Kidney (tissue), 14 donors: Measurements from ENCODE around the gene PRLH. TPM values are rescaled to one million over a fixed set of nuclear protein-coding genes. Genes with fewer than 3 reads are reported as not detected.

Source experiments
- DNase-seq, 5 donors: peaks; one replicate each; pipeline ENCODE4 v3.0.0-alpha.2; 2013 to 2020
- FAIRE-seq: peaks from 2 replicates; lab custom pipeline; 2012; peaks lifted over from hg19 to GRCh38; lab: Jason Lieb, UNC
- H3K27ac ChIP-seq, 2 donors: one replicate each; pipeline ENCODE4 v1.7.0; 2013; ENCODE audit warnings: low read depth in 2 of 2, low read length in 2 of 2, inconsistent platforms in 1 of 2
- H3K27me3 ChIP-seq: one replicate; pipeline ENCODE4 v1.7.1; 2013; ENCODE audit warnings: low read length, inconsistent platforms; ENCODE audit not compliant: control insufficient read depth, insufficient read depth
- H3K36me3 ChIP-seq, 3 donors: one replicate each; pipeline versions ENCODE4 v1.7.0 to v1.7.1; 2013; ENCODE audit warnings: low read length in 3 of 3, control low read depth in 1 of 3, inconsistent platforms in 1 of 3; ENCODE audit not compliant: insufficient read depth in 3 of 3, control insufficient read depth in 2 of 3
- H3K4me1 ChIP-seq, 3 donors: one replicate each; pipeline versions ENCODE4 v1.7.0 to v1.7.1; 2013; ENCODE audit warnings: low read length in 3 of 3, inconsistent platforms in 1 of 3, low read depth in 1 of 3; ENCODE audit not compliant: control insufficient read depth in 2 of 3, insufficient read depth in 2 of 3
- H3K4me3 ChIP-seq, 3 donors: one replicate each; pipeline versions ENCODE4 v1.7.0 to v1.8.1; 2013; ENCODE audit warnings: low read length in 3 of 3, control low read depth in 1 of 3, inconsistent platforms in 1 of 3
- H3K9ac ChIP-seq, 3 donors: one replicate each; pipeline versions ENCODE4 v1.7.0 to v1.7.1; 2013; ENCODE audit warnings: low read length in 3 of 3, control low read depth in 1 of 3, inconsistent platforms in 1 of 3
- H3K9me3 ChIP-seq, 3 donors: one replicate each; pipeline versions ENCODE4 v1.7.0 to v1.7.1; 2013; ENCODE audit warnings: low read length in 3 of 3, control low read depth in 1 of 3, inconsistent platforms in 1 of 3; ENCODE audit not compliant: control insufficient read depth in 2 of 3, insufficient read depth in 1 of 3
- CTCF ChIP-seq: IDR thresholded peaks from 3 replicates; pipeline ENCODE4 v1.5.1; 2012; ENCODE audit warnings: mild to moderate bottlenecking, moderate library complexity, borderline replicate concordance; ENCODE audit not compliant: insufficient read depth; ENCODE audit errors: extremely low read depth
- intact Hi-C: fragments of 100-400 bp; cut with DNase I; formaldehyde crosslinking; loops from one replicate; pipeline ENCODE4 v1.11.1; 2022
- polyA plus RNA-seq: library from polyadenylated mRNA; stranded (reverse); fragments of 350-450 nt; fragmentation: Illumina TruSeq; extraction: RNeasy Lipid Tissue Mini Kit (QIAGEN cat#74804); gene quantifications from one replicate; pipeline ENCODE4 v1.2.3, GENCODE V29; 2014; ENCODE audit warnings: low read depth, low replicate concordance; ENCODE audit not compliant: insufficient read depth
- total RNA-seq: library from RNA; stranded (reverse); fragmentation: NEBNext Ultra II Directional; extraction: Animal tissue kit (Norgen Biotek cat#: 25700); gene quantifications from one replicate; pipeline ENCODE4 v1.2.1, GENCODE V29; 2021
- donor health status: control.
- donor health status: control.
- donor health status: control.
- donor health status: control.
- donor health status: control.
- donor health status: DM: yes; HTN: yes; CAD: no.
- donor health status: Normal renal cell carcinoma (clear cell type).

The PRLH gene
- total and polyA plus RNA-seq, 2 donors from 2014 or later: not detected

- H3K27me3 ChIP-seq: no peaks in the 10 kb centered on the region
- intact Hi-C loops: no loop called here
- no peak overlapping the region for H3K4me3 ChIP-seq
- no peak overlapping the region for H3K9ac ChIP-seq
- FAIRE-seq (no peak), DNase-seq (peak in 1 of 5 donors; percentile 44)
- no peak for TF ChIP-seq CTCF
- H3K4me1 ChIP-seq: peaks cover 0 to 6% (median 3%) of the 10 kb centered on the region in 3 donors
- no peaks in the 10 kb centered on the region for H3K36me3 ChIP-seq
- no peak overlapping the region for H3K27ac ChIP-seq
- H3K9me3 ChIP-seq: peaks cover 0 to 6% (median 3%) of the 10 kb centered on the region in 3 donors
Observed at GRCh38 chr2:237551071-237551574, 15.3 kb upstream of the PRLH start.

DNA sequence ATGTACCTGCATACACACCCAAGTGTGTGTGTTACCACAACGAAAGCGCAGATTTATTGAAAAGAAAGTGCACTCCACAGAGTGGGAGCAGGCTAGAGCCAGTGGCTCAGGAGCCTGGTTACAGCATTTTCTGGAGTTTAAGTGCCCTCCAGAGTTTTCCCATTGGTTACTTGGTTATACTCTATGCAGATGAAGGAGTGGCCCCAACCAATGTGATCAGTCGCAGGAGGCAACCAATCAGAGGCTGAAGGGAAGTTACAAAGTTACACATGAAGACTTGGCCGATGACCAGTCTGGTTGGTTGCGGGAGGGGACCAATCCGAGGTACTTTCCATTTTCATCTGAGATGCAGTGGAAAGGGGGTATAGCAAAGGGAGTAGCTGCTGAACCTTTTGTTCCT lies 13.5 kb upstream of the PRLH start:
- no peaks in the 10 kb centered on the region for H3K36me3 ChIP-seq
- H3K27me3 ChIP-seq: no peaks in the 10 kb centered on the region
- TF ChIP-seq CTCF: no peak
- H3K9me3 ChIP-seq: peaks cover 0 to 9% (median 3%) of the 10 kb centered on the region in 3 donors
- no peak overlapping the region for H3K27ac ChIP-seq
- H3K4me1 ChIP-seq: peaks cover 0 to 5% (median 3%) of the 10 kb centered on the region in 3 donors
- no peak overlapping the region for H3K4me3 ChIP-seq
- no peak for DNase-seq
- FAIRE-seq: no peak
- no peak overlapping the region for H3K9ac ChIP-seq
- intact Hi-C loops: no loop called here

DNA sequence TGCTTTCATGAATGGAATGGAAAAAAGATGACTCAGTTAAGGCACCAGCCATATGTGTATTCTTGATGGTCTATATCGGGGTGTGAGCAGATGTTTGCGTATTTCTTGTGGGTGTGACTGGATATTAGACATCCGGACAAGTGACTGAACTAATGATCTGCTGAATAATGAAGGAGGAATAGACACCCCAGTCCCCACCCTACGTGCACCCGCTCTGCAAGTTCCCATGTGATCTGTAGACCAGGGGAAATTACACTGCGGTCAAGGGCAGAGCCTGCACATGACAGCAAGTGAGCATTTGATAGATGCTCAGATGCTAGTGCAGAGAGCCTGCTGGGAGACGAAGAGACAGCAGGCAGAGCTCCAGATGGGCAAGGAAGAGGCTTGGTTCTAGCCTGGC lies 12.4 kb upstream of the PRLH start:
- H3K27ac ChIP-seq: no peak overlapping the region
- H3K4me3 ChIP-seq: no peak overlapping the region
- FAIRE-seq: no peak
- H3K36me3 ChIP-seq: no peaks in the 10 kb centered on the region
- H3K4me1 ChIP-seq: no peaks in the 10 kb centered on the region
- H3K9me3 ChIP-seq: peaks cover 0 to 9% (median 3%) of the 10 kb centered on the region in 3 donors
- no peak for TF ChIP-seq CTCF
- intact Hi-C loops: no loop called here
- H3K9ac ChIP-seq: no peak overlapping the region
- no peaks in the 10 kb centered on the region for H3K27me3 ChIP-seq
- DNase-seq: peak in 1 of 5 donors; percentile 6

DNA sequence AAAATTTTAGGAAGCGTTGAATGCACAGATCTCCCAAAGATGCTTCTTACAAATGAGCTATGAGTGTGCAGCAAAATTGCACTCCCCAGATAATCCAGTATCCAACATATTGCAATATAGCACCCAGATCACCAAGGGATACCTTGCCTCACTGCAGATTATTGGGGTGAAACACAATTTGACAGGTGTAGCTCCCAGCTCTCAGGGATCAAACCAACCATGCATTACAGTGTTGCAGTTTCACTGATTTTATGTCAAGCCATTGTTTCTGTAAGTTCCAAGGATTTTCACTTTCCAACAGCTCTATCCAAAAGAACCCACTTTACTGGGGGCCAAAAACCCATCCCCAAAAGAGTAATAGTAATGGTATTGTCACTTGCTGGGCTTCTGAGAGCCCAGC lies 10.8 kb upstream of the PRLH start:
- peaks cover 0 to 4% (median 0%) of the 10 kb centered on the region in 3 donors for H3K4me1 ChIP-seq
- no peak for FAIRE-seq
- no peaks in the 10 kb centered on the region for H3K36me3 ChIP-seq
- H3K9ac ChIP-seq: no peak overlapping the region
- TF ChIP-seq CTCF: no peak
- no peak overlapping the region for H3K27ac ChIP-seq
- H3K27me3 ChIP-seq: no peaks in the 10 kb centered on the region
- intact Hi-C loops: no loop called here
- peaks cover 0 to 9% (median 3%) of the 10 kb centered on the region in 3 donors for H3K9me3 ChIP-seq
- no peak overlapping the region for H3K4me3 ChIP-seq
- DNase-seq: no peak
